HCT116 (cell line): ENCODE measurements around the gene GYS1.

ENCODE experiments used
- CEBPB ChIP-seq: IDR thresholded peaks from 2 replicates; pipeline ENCODE4 v1.6.1; 2012; ENCODE audit warnings: low read depth
- EGR1 ChIP-seq: IDR thresholded peaks from 2 replicates; pipeline ENCODE4 v1.6.1; 2012; ENCODE audit warnings: low read depth
- EZH2 ChIP-seq: fragments of 200-600 bp; sonication (generic); IDR thresholded peaks from 2 replicates; pipeline ENCODE4 v1.6.1; 2017; ENCODE audit warnings: antibody characterized with exemption, mixed run types
- EZH2phosphoT487 ChIP-seq: fragments of 200-600 bp; IDR thresholded peaks from 2 replicates; pipeline ENCODE4 v1.6.1; 2018; ENCODE audit warnings: antibody characterized with exemption, borderline replicate concordance
- FOSL1 ChIP-seq: IDR thresholded peaks from 2 replicates; pipeline ENCODE4 v1.6.1; 2012; ENCODE audit warnings: low read depth
- JUND ChIP-seq: IDR thresholded peaks from 2 replicates; pipeline ENCODE4 v1.6.1; 2012
- REST ChIP-seq: IDR thresholded peaks from 2 replicates; pipeline ENCODE4 v1.6.1; 2012; ENCODE audit warnings: low read depth
- YY1 ChIP-seq: IDR thresholded peaks from 2 replicates; pipeline ENCODE4 v1.6.1; 2011; ENCODE audit warnings: low read length, low read depth, moderate library complexity, mild to moderate bottlenecking; ENCODE audit not compliant: insufficient replicate concordance; ENCODE audit errors: extremely low read depth
- ZFX ChIP-seq: fragments of 450-650 bp; IDR thresholded peaks from 2 replicates; pipeline ENCODE4 v1.6.1; 2017
- TF ChIP-seq, protein P1 (sequence below), 3 experiments: fragments of 200-600 bp in 1 of 3; sonication (generic) in 1 of 3; IDR thresholded peaks in 2 of 3; conservative IDR thresholded peaks in 1 of 3; 2 replicates each; pipeline ENCODE4 v1.5.1; 2012 to 2017; ENCODE audit warnings: low read depth in 2 of 3, low read length in 2 of 3, antibody characterized with exemption in 1 of 3, borderline replicate concordance in 1 of 3, control low read depth in 1 of 3, mild to moderate bottlenecking in 1 of 3, mixed read lengths in 1 of 3, mixed run types in 1 of 3, moderate library complexity in 1 of 3; ENCODE audit not compliant: insufficient read depth in 1 of 3
- TF ChIP-seq, protein P2 (sequence below): IDR thresholded peaks from 2 replicates; pipeline ENCODE4 v1.6.1; 2012
- TF ChIP-seq, protein P3 (sequence below): IDR thresholded peaks from 2 replicates; pipeline ENCODE4 v1.6.1; 2012

DNA sequence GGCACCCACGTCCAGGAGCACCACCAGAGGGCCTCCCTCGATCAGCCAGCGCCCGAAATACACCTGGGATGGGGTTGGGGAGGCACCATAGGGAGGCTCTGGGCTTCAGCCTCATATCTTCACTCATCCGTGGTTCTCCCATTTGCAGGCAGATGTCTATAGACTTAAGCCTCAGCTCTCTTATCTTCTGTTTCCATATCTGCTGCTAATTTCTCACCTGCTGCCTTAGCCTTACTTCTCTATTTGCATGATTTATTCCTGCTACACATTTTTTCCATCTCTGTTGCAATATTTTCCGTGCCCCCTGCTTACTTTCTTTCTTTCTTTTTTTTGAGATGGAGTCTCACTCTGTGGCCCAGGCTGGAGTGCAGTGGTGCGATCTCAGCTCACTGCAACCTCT is 5.8 kb downstream of the GYS1 start:
- TF ChIP-seq, protein P1, sequence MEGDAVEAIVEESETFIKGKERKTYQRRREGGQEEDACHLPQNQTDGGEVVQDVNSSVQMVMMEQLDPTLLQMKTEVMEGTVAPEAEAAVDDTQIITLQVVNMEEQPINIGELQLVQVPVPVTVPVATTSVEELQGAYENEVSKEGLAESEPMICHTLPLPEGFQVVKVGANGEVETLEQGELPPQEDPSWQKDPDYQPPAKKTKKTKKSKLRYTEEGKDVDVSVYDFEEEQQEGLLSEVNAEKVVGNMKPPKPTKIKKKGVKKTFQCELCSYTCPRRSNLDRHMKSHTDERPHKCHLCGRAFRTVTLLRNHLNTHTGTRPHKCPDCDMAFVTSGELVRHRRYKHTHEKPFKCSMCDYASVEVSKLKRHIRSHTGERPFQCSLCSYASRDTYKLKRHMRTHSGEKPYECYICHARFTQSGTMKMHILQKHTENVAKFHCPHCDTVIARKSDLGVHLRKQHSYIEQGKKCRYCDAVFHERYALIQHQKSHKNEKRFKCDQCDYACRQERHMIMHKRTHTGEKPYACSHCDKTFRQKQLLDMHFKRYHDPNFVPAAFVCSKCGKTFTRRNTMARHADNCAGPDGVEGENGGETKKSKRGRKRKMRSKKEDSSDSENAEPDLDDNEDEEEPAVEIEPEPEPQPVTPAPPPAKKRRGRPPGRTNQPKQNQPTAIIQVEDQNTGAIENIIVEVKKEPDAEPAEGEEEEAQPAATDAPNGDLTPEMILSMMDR (IDR thresholded peaks at IDR 0.05 in 2 of 3, conservative IDR thresholded peaks at IDR 0.05 in 1 of 3; ENCODE audit: borderline replicate concordance in 1 of 3, insufficient read depth in 1 of 3, low read depth in 2 of 3, low read length in 2 of 3) = peak in 1 of 3 experiments; percentile 19; a peak in 1 of 6 replicates
- TF ChIP-seq REST (no peak), FOSL1 (no peak), CEBPB (no peak), YY1 (no peak), EZH2phosphoT487 (no peak), EGR1 (no peak), EZH2 (no peak), ZFX (no peak), JUND (no peak)
- TF ChIP-seq, protein P2, sequence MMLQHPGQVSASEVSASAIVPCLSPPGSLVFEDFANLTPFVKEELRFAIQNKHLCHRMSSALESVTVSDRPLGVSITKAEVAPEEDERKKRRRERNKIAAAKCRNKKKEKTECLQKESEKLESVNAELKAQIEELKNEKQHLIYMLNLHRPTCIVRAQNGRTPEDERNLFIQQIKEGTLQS = no peak
- TF ChIP-seq, protein P3, sequence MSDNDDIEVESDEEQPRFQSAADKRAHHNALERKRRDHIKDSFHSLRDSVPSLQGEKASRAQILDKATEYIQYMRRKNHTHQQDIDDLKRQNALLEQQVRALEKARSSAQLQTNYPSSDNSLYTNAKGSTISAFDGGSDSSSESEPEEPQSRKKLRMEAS = no peak
